HepG2 (cell line): Measurements from ENCODE around the gene PRR14. TPM values are rescaled to one million over a fixed set of nuclear protein-coding genes. Genes with fewer than 3 reads are reported as not detected.

Experiments used
- HNRNPK ChIP-seq: fragments of 200-400 bp; formaldehyde crosslinking; IDR thresholded peaks from 2 replicates; pipeline ENCODE4 v1.6.1; 2018; ENCODE audit warnings: low read length, low read depth, moderate library complexity, mild to moderate bottlenecking; ENCODE audit not compliant: poor library complexity, severe bottlenecking
- HOXD1 ChIP-seq: sonication (generic); formaldehyde crosslinking; IDR thresholded peaks from 2 replicates; pipeline ENCODE4 v1.5.0; 2020; ENCODE audit warnings: missing genetic modification reagents
- MYNN ChIP-seq: sonication (generic); formaldehyde crosslinking; IDR thresholded peaks from 2 replicates; pipeline ENCODE4 v1.4.0; 2020; ENCODE audit warnings: mild to moderate bottlenecking, low read depth, missing genetic modification reagents
- NAIF1 ChIP-seq: sonication (generic); formaldehyde crosslinking; IDR thresholded peaks from 2 replicates; pipeline ENCODE4 v1.5.0; 2020; ENCODE audit warnings: mild to moderate bottlenecking, missing genetic modification reagents, borderline replicate concordance
- NFE2L1 ChIP-seq: sonication (generic); formaldehyde crosslinking; IDR thresholded peaks from 2 replicates; pipeline ENCODE4 v1.4.0; 2020; ENCODE audit warnings: missing genetic modification reagents, mild to moderate bottlenecking, borderline replicate concordance
- NR2C2 ChIP-seq: sonication (generic); formaldehyde crosslinking; IDR thresholded peaks from 2 replicates; pipeline ENCODE4 v1.4.0; 2020; ENCODE audit warnings: missing genetic modification reagents, mild to moderate bottlenecking, moderate library complexity, borderline replicate concordance
- PHF20 ChIP-seq: sonication (generic); formaldehyde crosslinking; IDR thresholded peaks from 2 replicates; pipeline ENCODE4 v1.5.0; 2020; ENCODE audit warnings: mild to moderate bottlenecking, missing genetic modification reagents
- XRCC5 ChIP-seq: fragments of 200-400 bp; formaldehyde crosslinking; optimal IDR thresholded peaks from 2 replicates; pipeline ENCODE3; 2017; ENCODE audit warnings: mild to moderate bottlenecking, low read length
- ZFP37 ChIP-seq: sonication (generic); formaldehyde crosslinking; IDR thresholded peaks from 2 replicates; pipeline ENCODE4 v1.4.0; 2020; ENCODE audit warnings: missing genetic modification reagents, borderline replicate concordance
- ZIK1 ChIP-seq: sonication (generic); formaldehyde crosslinking; IDR thresholded peaks from 2 replicates; pipeline ENCODE4 v1.5.0; 2020; ENCODE audit warnings: mild to moderate bottlenecking, low read depth, missing genetic modification reagents, borderline replicate concordance
- ZNF34 ChIP-seq: sonication (generic); formaldehyde crosslinking; IDR thresholded peaks from 2 replicates; pipeline ENCODE4 v1.4.0; 2020; ENCODE audit warnings: mild to moderate bottlenecking, missing genetic modification reagents, borderline replicate concordance
- ZNF552 ChIP-seq: sonication (generic); formaldehyde crosslinking; IDR thresholded peaks from 2 replicates; pipeline ENCODE4 v1.9.0; 2022; ENCODE audit warnings: missing genetic modification reagents, mild to moderate bottlenecking, borderline replicate concordance
- ZNF605 ChIP-seq: sonication (generic); formaldehyde crosslinking; IDR thresholded peaks from 2 replicates; pipeline ENCODE4 v1.8.0; 2022; ENCODE audit warnings: mild to moderate bottlenecking, missing genetic modification reagents
- ZNF660 ChIP-seq: sonication (generic); formaldehyde crosslinking; IDR thresholded peaks from 2 replicates; pipeline ENCODE4 v1.5.1; 2020; ENCODE audit warnings: mild to moderate bottlenecking, low read depth, missing genetic modification reagents, borderline replicate concordance
- ZNF746 ChIP-seq: sonication (generic); formaldehyde crosslinking; IDR thresholded peaks from 2 replicates; pipeline ENCODE4 v1.8.0; 2022; ENCODE audit warnings: mild to moderate bottlenecking, missing genetic modification reagents
- ZSCAN22 ChIP-seq: sonication (generic); formaldehyde crosslinking; IDR thresholded peaks from 2 replicates; pipeline ENCODE4 v1.4.0; 2020; ENCODE audit warnings: mild to moderate bottlenecking, missing genetic modification reagents
- polyA plus RNA-seq, 8 experiments: library from polyadenylated mRNA; depleted of rRNA in 3 of 8; stranded (reverse) in 7 of 8; unstranded in 1 of 8; fragments of >200 nt; fragmentation: Illumina TruSeq in 4 of 8; extraction: Trizol in 4 of 8; gene quantifications; 2 replicates each; pipeline versions ENCODE4 v1.2.1 to v1.2.3, GENCODE V29; 2011 to 2016; ENCODE audit warnings: low read depth in 4 of 8, missing spikeins in 1 of 8, mixed read lengths in 1 of 8; ENCODE audit not compliant: insufficient read depth in 1 of 8
- total RNA-seq, 5 experiments: library from RNA; depleted of rRNA; stranded (reverse); fragments of >200 nt; fragmentation: Illumina TruSeq; extraction: Trizol; gene quantifications; 2 replicates each; pipeline ENCODE4 v1.2.3, GENCODE V29; 2016; ENCODE audit warnings: low read depth in 1 of 5
- TF ChIP-seq, protein P1 (sequence below): sonication (generic); formaldehyde crosslinking; IDR thresholded peaks from 2 replicates; pipeline ENCODE4 v1.5.0; 2020; ENCODE audit warnings: mild to moderate bottlenecking, missing genetic modification reagents
- TF ChIP-seq, protein P2 (sequence below): sonication (generic); formaldehyde crosslinking; IDR thresholded peaks from 2 replicates; pipeline ENCODE4 v1.8.1; 2023; ENCODE audit warnings: mild to moderate bottlenecking, inconsistent platforms, moderate library complexity, missing genetic modification reagents, borderline replicate concordance
- TF ChIP-seq, protein P3 (sequence below): sonication (generic); formaldehyde crosslinking; IDR thresholded peaks from 2 replicates; pipeline ENCODE4 v1.9.0; 2022; ENCODE audit warnings: missing genetic modification reagents, mild to moderate bottlenecking, borderline replicate concordance
- TF ChIP-seq, protein P4 (sequence below): sonication (generic); formaldehyde crosslinking; IDR thresholded peaks from 2 replicates; pipeline ENCODE4 v1.4.0; 2020; ENCODE audit warnings: missing genetic modification reagents, borderline replicate concordance

The PRR14 gene
- total and polyA plus RNA-seq, 2 of the 13 experiments (the other 11 are each of a cell fraction or from before 2014, with no cell fraction given): 8.4 to 11.0 TPM

DNA sequence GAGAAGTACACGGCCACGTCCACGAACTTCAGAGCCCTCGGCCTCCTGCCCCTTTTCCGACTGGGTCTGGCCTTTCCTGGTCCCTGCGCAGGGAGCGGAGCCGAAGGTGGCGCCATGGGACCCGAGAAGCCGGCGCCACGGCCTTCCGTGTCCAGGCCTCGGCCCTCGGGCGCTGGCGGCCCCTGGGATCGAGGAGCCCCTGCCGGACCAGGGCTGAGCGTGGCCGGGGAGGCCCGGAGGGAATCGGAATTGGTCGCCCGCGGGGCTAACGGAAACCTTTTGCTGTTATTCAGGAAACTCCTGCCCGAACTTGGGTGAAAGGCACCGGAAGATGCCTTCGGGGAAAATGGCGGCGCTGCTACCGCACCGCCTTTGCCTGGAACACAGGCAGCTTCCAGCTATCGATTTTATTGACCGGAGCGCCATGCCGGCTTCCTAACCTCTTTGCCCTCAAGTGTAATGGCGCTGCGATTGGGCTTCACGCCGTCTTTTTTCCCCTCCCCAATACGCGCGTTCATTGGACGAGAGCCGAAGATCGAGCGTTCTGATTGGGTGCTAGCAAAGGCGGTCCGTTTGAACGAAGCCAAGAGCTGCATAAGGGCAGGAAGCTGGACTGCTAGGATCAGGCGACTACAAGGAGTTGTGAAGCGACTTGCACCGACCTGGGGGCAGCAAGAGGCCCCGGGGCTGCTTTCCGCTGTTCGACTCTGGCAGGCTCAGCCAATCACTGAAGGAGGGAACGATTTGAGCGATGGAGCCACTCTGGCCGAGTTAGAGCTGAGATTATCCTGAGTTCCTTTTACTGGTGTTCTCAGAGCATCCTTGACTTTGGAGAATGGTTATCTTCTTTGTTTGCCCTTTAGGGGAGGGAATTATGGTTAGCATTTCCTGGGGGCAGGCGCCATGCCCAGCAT, 40.6 kb upstream of the PRR14 start, which contains the start of gene ZNF689 (continued):
- TF ChIP-seq ZNF34 (CRISPR knock-in tag) (0 out of 2 replicates have a peak, but pooled peaks have one; percentile 69), NAIF1 (CRISPR knock-in tag) (peak; percentile 94), PHF20 (CRISPR knock-in tag) (peak; percentile 79), XRCC5 (peak; percentile 53), ZFP37 (peak; percentile 28; the same call in 1 of the 2 replicates), HOXD1 (CRISPR knock-in tag) (peak; percentile 88), NR2C2 (CRISPR knock-in tag) (peak; percentile 93), ZNF746 (no peak; the same call in 1 of the 2 replicates), ZSCAN22 (CRISPR knock-in tag) (0 out of 2 replicates have a peak, but pooled peaks have one; percentile 46), ZIK1 (CRISPR knock-in tag) (peak; percentile 49; the same call in 1 of the 2 replicates), HNRNPK (no peak), ZNF660 (CRISPR knock-in tag) (no peak; the same call in 1 of the 2 replicates), NFE2L1 (CRISPR knock-in tag) (peak; percentile 86; the same call in 1 of the 2 replicates), ZNF605 (CRISPR knock-in tag) (peak; percentile 98), MYNN (CRISPR knock-in tag) (peak; percentile 93; the same call in 1 of the 2 replicates), ZNF552 (peak; percentile 75; the same call in 1 of the 2 replicates)
- TF ChIP-seq, protein P1, sequence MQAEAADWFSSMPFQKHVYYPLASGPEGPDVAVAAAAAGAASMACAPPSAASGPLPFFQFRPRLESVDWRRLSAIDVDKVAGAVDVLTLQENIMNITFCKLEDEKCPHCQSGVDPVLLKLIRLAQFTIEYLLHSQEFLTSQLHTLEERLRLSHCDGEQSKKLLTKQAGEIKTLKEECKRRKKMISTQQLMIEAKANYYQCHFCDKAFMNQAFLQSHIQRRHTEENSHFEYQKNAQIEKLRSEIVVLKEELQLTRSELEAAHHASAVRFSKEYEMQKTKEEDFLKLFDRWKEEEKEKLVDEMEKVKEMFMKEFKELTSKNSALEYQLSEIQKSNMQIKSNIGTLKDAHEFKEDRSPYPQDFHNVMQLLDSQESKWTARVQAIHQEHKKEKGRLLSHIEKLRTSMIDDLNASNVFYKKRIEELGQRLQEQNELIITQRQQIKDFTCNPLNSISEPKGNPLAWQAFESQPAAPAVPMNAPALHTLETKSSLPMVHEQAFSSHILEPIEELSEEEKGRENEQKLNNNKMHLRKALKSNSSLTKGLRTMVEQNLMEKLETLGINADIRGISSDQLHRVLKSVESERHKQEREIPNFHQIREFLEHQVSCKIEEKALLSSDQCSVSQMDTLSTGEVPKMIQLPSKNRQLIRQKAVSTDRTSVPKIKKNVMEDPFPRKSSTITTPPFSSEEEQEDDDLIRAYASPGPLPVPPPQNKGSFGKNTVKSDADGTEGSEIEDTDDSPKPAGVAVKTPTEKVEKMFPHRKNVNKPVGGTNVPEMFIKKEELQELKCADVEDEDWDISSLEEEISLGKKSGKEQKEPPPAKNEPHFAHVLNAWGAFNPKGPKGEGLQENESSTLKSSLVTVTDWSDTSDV (CRISPR knock-in tag): peak; percentile 85
- TF ChIP-seq, protein P2, sequence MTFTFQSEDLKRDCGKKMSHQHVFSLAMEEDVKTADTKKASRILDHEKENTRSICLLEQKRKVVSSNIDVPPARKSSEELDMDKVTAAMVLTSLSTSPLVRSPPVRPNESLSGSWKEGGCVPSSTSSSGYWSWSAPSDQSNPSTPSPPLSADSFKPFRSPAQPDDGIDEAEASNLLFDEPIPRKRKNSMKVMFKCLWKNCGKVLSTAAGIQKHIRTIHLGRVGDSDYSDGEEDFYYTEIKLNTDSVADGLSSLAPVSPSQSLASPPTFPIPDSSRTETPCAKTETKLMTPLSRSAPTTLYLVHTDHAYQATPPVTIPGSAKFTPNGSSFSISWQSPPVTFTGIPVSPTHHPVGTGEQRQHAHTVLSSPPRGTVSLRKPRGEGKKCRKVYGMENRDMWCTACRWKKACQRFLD (CRISPR knock-in tag): no peak; the same call in 1 of the 2 replicates
- TF ChIP-seq, protein P3, sequence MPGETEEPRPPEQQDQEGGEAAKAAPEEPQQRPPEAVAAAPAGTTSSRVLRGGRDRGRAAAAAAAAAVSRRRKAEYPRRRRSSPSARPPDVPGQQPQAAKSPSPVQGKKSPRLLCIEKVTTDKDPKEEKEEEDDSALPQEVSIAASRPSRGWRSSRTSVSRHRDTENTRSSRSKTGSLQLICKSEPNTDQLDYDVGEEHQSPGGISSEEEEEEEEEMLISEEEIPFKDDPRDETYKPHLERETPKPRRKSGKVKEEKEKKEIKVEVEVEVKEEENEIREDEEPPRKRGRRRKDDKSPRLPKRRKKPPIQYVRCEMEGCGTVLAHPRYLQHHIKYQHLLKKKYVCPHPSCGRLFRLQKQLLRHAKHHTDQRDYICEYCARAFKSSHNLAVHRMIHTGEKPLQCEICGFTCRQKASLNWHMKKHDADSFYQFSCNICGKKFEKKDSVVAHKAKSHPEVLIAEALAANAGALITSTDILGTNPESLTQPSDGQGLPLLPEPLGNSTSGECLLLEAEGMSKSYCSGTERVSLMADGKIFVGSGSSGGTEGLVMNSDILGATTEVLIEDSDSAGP: peak; percentile 98
- TF ChIP-seq, protein P4, sequence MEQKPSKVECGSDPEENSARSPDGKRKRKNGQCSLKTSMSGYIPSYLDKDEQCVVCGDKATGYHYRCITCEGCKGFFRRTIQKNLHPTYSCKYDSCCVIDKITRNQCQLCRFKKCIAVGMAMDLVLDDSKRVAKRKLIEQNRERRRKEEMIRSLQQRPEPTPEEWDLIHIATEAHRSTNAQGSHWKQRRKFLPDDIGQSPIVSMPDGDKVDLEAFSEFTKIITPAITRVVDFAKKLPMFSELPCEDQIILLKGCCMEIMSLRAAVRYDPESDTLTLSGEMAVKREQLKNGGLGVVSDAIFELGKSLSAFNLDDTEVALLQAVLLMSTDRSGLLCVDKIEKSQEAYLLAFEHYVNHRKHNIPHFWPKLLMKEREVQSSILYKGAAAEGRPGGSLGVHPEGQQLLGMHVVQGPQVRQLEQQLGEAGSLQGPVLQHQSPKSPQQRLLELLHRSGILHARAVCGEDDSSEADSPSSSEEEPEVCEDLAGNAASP (CRISPR knock-in tag): peak; percentile 69
